Keratinocyte (primary cell): ENCODE data around the gene NALCN.

Experiments
- EZH2 ChIP-seq: IDR thresholded peaks from one replicate; pipeline ENCODE4 v1.6.1; 2012; ENCODE audit warnings: inconsistent platforms, mild to moderate bottlenecking, low read length, moderate library complexity
- TF ChIP-seq, protein P1 (sequence below), 3 experiments: IDR thresholded peaks in 1 of 3; conservative IDR thresholded peaks in 1 of 3; optimal IDR thresholded peaks in 1 of 3; 2 replicates in 2 of 3; 3 replicates in 1 of 3; pipeline versions ENCODE3 to v1.5.1; 2011; ENCODE audit warnings: low read length in 3 of 3, mild to moderate bottlenecking in 3 of 3, moderate library complexity in 2 of 3, control low read depth in 1 of 3, inconsistent platforms in 1 of 3; ENCODE audit not compliant: insufficient read depth in 2 of 3; ENCODE audit errors: extremely low read depth in 1 of 3

DNA sequence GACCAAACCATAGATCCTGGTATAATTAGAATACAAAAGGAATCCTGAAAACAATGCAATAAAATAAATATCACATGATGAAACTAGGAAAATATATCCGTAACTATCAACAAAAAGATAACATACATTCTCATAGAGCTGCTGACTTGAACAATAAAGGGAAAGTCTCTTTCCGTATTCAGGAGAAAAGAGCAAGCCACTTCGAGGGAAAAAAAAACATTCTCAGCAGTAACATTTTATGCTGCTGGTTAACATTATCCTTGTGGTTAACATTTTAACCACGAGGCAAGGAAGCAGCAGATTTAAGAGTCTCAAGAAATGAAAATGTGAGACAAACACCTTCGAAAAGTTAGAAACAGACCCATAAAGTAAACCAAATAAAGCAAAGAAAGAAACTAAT lies 25.8 kb downstream of the NALCN start:
- TF ChIP-seq, protein P1, sequence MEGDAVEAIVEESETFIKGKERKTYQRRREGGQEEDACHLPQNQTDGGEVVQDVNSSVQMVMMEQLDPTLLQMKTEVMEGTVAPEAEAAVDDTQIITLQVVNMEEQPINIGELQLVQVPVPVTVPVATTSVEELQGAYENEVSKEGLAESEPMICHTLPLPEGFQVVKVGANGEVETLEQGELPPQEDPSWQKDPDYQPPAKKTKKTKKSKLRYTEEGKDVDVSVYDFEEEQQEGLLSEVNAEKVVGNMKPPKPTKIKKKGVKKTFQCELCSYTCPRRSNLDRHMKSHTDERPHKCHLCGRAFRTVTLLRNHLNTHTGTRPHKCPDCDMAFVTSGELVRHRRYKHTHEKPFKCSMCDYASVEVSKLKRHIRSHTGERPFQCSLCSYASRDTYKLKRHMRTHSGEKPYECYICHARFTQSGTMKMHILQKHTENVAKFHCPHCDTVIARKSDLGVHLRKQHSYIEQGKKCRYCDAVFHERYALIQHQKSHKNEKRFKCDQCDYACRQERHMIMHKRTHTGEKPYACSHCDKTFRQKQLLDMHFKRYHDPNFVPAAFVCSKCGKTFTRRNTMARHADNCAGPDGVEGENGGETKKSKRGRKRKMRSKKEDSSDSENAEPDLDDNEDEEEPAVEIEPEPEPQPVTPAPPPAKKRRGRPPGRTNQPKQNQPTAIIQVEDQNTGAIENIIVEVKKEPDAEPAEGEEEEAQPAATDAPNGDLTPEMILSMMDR (optimal IDR thresholded peaks at IDR 0.05 in 1 of 3, IDR thresholded peaks at IDR 0.05 in 1 of 3, conservative IDR thresholded peaks at IDR 0.05 in 1 of 3; ENCODE audit: extremely low read depth in 1 of 3, insufficient read depth in 2 of 3, low read length in 3 of 3): no peak
- no peak for TF ChIP-seq EZH2
